CD4-positive, alpha-beta T cell treated with Interleukin-1 beta for 1 hour (primary cell): ENCODE measurements around the gene LAPTM4A.
"Not testable (repeated sequence)": the region's sequence is repeated elsewhere in the genome, so short reads cannot be mapped to it uniquely, and the experiment has no call there.

Experiments used
- DNase-seq, 2 donors: peaks; one replicate each; pipeline ENCODE4 v3.0.0-alpha.2; 2020 to 2022

LAPTM4A gene

DNA sequence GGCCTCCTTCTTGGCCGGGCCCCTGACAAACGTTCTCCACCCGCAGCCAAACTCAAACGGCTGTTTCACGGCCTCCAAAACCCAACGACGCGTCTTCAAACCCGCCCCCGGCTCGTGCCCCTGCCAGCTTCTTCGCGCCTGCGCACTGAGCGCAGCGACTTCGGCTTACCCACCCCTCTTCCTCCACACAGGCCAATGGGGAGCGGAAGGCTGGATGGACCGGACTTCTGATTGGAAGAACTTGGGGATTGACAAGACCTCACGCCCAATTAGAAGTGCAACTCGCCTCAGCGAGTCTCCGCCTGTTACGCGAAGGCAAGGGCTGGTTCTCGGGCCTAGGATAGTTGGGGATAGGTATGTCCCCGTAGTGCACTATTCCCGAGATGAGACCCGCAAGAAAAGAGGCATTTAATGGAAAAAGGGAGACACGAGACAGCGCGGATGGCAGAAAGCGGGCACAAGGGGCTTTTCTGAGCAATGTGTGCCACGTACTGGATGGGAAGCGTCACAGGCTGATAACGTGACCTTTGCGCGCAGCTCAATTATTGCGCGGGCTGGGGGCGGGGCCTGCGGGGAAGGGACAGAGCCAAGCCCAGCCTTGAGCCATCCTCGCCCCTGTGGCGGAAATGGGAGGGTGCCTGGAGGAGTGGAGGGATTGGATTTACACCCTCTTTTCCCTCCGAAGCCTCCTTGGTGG is at the start of gene LAPTM4A:
Gene LAPTM4A, minus strand, starts transcription at position 97 of the 697 bp plus-strand sequence. CDS start 108 bp downstream, outside the sequence.
- peak; percentile 98 to 99 for DNase-seq

DNA sequence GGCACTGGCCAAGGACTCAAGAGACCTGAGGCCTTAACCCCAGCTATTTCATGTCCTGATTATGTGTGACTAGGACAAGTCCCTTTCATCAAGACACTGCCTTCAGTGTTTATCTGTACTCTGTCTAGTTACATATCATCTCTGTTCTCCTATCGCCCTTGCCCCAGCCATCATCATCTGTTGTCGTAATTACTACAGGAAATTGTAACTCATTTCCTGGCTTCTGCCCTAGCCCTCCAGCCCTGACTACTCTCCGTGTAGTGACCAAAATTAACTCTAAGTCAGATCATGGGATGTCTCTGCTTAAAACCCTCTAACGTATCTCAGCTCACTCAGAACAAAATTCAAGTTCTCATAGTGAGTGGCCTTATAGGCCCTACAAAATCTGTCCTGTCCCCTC is 49.3 kb upstream of the LAPTM4A start:
- DNase-seq = no peak

DNA sequence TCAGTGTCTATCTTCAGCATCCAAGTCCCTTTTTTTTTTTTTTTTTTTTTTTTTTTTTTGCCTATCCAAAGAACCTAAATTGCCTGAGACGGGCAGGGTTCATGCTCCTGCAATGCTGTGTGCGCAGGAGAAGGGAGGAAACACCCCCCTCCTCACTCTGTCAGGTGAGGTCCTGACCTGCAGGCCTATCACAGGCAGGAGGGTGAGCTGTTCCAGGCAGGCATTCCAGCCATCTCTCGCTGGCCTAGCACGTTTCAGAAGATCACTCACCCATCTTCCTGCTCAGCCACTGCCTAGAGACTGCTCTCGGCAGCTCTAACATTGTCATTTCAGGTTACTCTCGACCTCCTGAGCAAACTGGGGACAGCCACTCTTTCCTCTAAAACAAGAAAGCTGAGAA is 48.4 kb upstream of the LAPTM4A start:
- no peak for DNase-seq

DNA sequence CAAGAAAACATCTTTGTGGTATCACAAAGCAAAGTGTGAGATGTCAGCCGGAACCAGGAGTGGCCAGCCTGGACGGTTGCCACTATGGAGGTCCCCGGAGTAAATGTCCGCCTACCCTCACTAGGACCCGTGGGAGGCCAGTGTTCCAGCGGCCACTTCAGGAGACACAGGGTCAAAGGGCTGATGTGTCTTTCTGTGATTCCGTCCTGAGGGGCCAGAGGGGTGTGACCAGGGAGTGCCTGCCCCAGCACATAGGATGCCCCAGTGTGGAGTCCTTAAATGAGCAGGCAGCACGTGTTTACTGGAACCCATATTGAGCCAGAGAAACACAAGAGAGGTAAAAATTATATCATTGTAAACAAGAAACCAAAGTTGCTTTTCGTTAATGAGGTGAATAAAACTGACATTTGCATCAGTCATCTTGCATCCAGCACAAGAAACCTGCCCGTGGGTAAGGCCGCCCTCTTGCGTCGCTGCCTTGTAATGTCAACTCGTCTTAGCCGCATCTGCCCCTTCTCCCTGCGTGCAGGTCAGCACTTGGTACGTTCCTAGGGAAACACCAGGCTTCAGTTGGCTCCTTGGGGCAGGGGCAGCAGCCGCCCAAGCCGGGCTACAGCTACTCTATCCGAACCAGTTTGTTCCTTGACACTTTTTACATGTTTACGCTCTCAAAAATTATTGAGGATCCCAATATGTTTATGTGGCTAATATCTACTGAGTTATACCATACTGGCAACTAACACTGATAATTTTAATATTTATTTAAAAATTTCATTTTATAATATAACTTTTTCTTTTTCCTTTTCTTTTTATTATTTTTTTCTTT is 46.7 kb upstream of the LAPTM4A start:
- peak; percentile 69 to 76 for DNase-seq

DNA sequence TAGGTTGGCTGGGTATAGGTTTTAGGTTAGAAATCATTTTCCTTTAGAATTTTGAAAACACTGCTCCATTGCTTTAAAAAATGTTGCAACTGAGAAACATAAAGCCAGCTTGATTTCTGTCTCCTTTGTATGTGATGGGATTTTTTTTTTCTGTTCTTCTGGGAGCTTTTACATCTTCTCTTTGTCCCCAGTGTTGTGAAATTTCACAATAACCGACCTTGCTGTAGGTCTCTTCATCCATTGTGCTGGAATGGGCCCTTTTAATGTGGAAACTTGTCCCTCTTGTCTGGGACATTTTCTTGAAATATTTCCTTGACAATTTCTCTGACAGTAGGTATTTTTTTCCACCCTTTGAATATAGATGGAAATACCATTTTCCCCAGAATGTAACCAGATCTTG is 44.0 kb upstream of the LAPTM4A start:
- no peak for DNase-seq

DNA sequence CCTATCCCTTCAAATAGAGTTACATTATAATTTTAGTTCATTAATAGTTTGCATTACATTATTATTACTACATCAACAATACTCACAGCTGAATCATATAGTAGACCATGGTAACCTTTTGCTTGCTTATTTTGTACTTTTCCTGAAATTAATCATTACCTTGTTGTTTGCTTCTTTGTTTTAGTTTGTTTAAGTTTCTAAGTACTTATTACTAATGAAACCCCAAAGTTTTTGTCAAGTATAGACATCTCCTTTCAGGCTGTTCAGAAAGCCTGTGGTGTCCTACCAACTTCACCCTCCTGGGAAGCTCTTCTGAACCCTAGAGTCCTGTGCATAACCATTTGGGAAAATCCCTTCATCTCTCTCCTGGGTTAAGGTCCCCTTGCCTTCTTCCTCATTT is 43.5 kb upstream of the LAPTM4A start:
- no peak for DNase-seq

DNA sequence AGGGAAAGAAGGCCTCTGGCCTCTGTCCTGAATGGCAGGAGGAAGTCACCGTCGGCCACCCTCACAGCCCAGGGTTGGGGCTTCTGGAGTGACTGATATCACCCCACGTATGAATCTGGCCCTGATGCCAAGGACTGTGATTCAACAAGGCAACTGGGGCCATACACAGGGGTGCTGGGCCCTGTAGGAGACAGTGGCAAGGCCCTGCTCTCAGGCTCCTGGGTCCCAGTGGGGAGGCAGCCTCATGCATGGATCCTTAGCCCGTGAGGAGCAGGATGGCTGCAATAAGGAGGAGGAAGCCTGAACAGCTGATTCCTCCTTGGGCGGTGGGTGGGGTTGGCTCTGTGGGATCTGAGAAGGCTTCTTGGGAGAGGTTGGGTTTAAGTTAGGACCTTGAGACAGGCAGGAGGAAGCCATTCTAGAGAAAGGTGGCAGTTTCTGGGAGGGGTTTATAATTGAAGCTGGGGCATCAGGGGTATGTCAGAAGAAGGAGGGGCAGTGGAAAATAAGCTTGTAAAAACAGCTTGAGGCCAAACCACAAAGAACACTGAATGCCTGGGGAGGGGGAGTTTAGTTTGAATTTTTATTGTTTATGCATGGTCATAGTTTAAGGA is 42.8 kb upstream of the LAPTM4A start:
- no peak for DNase-seq

DNA sequence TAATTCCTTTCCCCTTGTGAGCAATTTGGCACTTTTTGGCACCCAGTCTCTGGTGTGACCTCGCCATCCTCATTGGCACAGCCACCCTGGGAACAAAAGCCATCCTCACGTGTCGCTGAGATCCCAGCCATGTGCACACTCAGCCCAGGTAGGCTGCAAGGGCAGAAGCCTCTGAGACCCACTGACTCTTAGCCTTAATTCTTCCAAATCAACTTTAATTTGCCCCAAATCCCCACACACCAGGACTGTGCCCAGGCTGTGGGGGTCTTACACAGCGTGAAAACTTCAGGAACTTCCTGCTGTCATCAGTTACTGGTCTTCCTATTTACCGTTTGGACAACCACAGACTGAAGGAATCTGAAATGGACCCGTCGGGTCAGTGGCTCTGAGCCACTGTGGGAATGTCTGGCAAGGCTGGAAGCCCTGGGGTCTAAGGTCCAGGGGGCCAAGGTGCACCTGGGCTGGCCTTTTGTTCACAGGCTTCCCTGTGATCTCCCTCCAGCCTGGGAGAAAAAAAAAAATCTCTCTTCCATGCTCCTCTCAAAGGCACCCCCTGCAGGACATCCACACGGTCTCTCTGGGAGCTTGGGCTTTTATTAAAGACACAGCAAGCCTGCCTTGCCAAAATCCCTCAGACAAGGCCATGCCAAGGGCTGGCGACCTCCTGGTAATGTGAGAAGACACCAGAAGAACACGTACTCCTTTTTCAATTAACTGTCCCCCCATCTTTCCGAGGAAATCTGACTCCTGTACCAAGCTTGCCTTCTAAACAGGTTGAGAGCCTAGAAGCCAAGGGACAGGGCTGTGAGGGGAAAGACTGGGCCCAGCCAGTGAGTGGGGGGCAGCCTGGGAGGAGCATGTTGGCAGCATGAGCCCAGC is 42.1 kb upstream of the LAPTM4A start:
- DNase-seq = no peak

DNA sequence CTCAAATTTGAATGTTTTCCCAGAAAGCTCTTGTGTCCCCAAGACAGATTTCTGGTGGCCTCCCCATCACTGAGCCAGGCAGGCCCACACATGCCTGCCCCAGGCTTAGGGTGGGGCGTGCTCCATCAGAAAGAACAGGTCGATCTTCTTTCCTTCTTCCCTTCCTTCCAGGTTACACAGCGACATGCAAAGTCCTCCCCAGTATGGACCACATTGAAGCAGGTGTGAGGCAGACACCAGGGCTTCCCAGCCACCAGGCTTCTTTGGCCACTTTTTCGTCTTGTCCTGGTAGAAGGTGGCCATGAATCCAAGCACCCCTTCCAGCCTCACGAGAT is 41.4 kb upstream of the LAPTM4A start:
- no peak for DNase-seq

DNA sequence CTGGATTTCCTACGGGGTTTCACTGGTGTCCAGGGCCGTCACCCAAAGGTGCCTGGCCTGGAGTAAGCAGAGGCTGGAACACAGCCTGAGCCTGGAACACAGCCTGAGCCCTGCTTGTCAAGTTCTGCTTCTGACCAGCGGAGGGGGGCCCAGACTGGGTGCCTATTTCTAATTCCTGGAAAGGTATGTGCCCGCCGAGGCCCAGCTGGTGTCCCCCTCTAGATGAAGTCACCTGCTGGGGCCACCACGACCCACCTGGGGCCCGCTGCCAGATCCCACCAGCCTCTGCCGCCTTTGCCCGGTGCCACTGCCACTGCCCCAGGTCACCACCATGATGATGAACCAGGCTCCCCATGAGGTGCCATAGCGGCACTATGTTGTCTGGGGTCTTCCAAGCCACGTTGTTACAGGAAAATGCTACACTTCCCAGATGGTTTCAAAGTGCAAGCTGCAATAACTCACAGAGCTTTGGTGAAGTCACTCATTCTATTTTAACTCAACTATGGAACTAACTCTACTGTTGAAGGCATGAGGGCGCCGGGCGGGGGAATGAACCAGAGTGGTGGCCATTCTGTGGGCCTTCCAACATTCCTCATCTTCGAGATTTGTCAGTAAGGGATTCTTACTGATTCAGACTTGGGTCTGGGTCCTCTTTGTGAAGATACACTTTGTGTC is 40.9 kb upstream of the LAPTM4A start:
- DNase-seq = no peak

DNA sequence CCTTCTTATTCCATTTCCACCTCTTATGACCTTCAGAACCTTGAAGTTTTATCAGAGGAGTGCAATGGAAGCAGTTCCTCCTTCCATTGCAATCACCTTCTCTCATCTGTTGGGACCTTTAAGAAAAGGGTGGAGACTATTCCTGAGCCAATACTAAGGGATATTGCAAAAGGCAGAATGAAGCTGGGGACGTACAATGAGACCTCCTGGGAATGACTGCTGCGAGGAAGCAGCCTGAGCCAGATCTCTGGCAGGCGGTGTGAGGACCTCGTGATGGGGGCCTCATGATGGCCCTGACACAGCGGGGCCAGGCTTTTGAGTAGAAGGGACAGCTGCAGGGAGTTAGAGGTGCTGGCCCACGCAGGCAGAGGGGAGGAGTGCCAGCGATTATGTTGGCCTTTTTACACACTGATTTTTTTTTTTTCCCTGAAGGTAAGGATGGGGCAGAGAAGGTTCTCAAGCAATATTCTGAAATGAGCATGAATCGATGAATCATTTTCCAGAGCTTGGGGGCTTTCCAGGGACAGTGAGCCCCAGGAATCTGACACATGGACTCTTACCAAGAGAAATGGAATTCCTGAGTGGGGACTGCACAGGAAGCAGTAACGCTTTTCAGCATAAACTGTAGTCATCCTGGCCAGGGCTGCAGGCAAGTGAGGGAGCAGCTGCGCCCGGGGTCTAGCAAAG is 40.0 kb upstream of the LAPTM4A start:
- DNase-seq = no peak

DNA sequence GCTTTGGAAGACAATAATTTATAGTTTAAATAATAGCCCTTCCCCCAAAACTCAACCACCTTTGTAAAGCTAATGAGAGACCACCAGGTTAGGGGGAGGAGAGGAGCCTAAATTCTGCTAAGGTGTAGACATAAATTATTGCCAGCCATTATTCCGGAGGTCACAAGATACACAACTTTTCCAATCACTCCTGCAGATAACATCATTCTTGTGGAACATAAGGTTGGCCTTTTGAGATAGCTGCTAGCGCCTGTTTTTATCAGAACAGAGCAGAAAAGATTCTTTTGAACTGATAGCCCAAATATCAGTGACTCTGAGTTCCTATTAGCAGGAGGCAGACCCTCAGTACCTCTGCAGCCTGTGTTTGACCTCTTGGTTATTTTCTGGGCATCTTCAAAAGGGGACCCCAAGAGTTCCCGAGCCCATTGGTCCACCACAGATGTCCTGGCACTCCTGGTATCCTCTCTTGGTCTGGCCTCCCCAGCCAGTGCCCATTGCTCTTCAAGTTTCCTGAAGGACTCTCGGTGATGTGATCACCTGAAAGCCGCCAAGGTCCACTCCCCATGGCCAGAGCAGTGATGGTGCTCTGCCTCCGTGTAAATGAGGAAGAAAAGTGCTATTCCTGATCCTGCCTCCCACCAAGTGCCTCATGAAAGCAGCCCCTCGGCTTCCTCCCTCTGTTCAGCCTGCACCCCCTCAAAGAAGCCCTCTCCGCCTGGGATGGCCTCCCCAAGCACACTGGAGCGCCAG is 38.5 kb upstream of the LAPTM4A start:
- no peak for DNase-seq

DNA sequence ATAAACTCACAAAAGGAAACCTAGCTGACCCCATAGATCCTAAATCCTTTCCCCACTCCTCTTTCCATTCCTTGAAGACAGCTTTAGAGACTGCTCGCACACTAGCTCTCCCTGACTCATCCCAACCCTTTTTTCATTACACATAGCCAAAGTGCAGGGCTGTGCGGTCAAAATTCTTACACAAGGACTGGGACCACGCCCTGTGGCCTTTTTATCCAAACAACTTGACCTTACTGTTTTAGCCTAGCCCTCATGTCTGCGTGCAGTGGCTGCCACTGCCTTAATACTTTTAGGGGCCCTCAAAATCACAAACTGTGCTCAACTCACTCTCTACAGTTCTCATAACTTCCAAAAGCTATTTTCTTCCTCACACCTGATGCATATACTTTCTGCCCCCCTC is 34.5 kb upstream of the LAPTM4A start:
- not testable (repeated sequence) for DNase-seq

DNA sequence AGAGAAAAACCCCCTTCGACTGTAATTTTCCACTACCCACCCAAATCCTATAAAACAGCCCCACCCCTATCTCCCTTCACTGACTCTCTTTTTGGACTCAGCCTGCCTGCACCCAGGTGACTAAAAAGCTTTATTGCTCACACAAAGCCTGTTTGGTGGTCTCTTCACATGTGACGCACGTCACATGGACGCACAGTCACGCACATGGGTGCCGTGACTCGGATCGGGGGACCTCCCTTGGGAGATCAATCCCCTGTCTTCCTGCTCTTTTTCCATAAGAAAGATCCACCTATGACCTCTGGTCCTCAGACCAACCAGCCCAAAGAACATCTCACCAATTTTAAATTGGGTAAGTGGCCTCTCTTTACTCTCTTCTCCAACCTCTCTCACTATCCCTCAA is 31.4 kb upstream of the LAPTM4A start:
- not testable (repeated sequence) for DNase-seq

DNA sequence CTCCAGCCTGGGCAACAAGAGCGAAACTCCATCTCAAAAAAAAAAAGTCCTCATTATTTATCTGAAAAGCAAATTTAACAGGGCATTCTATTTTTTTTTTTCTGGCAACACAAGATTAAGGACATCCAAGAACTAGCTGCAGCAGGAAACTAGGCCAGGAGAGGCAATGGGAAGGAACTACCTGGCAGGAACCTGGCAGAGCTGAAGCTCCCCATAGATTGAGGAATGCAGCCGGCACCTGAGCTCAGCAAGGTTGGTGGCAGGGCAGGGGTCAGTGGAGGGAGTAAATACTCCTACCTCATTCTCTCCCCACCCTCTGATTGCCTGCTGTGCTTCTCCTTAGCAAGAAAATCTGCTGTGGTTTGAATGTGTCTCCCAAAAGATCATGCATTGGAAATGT is 30.4 kb upstream of the LAPTM4A start:
- DNase-seq = no peak

DNA sequence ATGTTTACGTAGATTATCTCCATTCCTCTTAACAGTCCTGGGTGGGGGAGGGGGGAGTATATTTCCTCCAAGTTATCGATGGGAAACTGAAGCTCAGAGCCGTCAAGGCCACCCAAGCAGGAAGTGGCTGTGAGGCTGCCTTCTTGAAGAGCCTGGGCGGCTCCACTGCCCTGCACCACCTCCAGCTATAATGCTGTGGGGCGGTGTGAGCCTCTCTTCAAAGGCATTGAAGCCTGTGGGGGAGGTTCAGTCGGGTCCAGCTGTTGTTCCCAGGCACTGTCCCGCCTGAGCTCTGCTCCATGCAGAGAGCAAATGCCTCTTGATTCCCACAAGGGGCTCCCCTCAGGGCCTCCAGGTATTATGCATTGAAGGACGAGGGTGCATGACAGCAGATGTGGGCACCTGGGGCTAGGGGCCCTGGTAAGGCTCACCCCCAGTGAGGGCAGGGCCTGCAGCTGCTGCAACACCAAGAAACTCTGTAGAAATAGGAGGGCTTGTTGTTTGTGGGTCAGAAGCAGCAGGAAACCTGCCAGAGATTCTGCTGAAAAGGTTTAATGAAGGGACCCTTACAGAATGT is 29.5 kb upstream of the LAPTM4A start:
- DNase-seq = no peak

DNA sequence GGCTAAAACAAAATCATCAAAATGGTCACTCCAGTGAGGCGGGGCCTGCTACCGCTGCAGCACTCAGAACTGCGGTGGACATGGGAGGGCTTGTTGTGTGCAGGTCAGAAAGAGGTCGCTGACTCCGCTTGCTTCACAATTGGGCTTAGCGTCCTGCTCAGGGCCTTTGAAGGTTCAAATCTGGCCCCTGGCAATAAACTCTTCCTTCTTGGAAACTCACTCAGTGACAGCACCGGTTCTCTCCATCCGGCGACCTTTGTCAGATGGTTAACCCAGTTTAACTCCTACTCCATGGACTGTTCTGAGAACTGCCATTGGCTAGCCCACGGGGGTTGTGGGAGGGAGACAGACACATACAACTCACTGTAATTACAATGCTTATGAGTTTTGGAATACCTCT is 29.0 kb upstream of the LAPTM4A start:
- no peak for DNase-seq

DNA sequence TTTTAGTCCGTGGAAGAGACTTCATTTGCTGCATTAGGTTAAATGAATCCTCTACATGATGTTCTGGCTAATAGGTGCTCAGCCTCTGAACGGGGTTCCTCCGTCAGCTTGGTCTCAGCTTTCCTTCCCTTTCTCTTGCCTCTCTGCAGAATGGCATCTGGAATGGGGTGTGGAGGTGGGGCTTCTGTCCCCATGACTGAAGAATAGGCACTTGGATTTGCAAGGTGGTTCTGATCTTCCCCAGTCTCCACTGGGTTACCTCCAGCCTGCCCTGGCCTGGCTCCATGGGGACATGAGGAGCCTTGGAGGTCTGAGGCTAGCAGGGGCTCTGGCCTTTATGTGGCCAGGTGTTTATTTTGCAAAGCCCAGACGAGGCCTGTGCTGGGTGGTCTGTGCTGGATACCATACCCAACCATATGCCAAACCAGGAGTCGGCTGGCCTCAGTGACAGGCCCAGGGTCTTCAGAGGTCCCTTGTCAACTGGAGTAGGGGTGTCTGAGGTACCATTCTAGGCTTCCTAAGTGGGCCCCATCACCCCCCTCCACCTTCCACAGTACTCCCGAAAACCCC is 28.2 kb upstream of the LAPTM4A start:
- DNase-seq = no peak

DNA sequence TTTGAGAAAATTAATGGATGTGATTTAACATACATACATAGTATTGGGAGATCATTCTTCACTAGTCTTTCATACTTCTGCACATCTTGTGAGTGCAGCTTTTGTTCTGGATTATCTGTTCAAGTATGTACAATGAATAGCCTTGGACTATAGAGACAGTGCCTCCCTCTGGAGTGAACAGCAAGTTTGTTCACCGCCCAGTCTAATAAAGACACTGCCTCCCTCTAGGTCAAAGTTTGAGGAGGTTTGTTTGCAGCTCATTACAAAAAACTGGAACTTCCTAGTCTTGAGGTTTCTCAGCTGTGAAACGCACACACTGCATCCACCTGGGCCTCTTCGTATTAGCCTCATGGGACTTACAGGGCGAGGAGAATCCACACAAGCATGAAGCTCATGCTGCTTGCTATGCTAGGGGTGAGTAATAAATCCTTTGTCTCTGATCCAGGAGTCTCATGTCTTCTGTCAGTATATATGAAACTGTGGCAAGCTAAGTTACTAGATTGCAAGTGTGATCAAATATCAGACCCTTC is 26.0 kb upstream of the LAPTM4A start:
- DNase-seq = no peak

DNA sequence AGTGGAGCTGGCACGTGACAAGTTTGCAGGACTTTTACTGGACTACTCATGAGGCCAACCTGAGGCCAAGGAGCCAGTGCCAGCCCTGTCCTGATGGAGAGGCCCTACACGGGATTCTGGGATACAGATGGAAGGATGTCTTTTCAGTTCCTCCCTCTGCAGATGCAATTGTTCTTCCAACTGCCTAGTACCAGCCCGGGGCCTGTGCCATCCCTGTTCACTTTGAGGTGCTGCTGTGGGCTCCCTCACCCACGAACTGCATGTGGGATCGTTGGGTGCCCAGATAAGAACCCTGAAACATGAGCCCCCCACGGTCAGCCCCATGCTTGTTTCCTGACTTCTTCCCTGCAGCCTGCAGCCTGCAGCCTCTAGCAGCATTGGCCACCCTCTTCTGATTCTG is 25.3 kb upstream of the LAPTM4A start:
- DNase-seq = no peak
